GM12865 (cell line): ENCODE data around the gene NDUFA8.
A peak's percentile ranks its signal among the peaks of the same experiment; 100 is the strongest.

ENCODE experiments used
- DNase-seq: peaks from one replicate; pipeline ENCODE4 v3.0.0; 2010; ENCODE audit warnings: low read depth
- H3K4me3 ChIP-seq: 2 replicates; pipeline ENCODE4 v1.5.1; 2011; ENCODE audit warnings: mild to moderate bottlenecking, low read depth, low read length, control low read depth
- CTCF ChIP-seq: IDR thresholded peaks from 2 replicates; pipeline ENCODE4 v1.5.1; 2011; ENCODE audit warnings: low read length, control low read depth, low read depth, inconsistent platforms; ENCODE audit not compliant: insufficient read depth; ENCODE audit errors: missing control alignments

The NDUFA8 gene

GRCh38 chr9:122103985-122104384, 55.6 kb downstream of the NDUFA8 start:
- no peak for DNase-seq
- TF ChIP-seq CTCF, result no peak
- no peak overlapping the region for H3K4me3 ChIP-seq

- no peak for TF ChIP-seq CTCF
- DNase-seq, result no peak
- H3K4me3 ChIP-seq, result no peak overlapping the region
Measured at GRCh38 chr9:122102156-122102555, 57.4 kb downstream of the NDUFA8 start.

GRCh38 chr9:122100756-122101155, 58.8 kb downstream of the NDUFA8 start:
- H3K4me3 ChIP-seq, result no peak overlapping the region
- no peak for TF ChIP-seq CTCF
- no peak for DNase-seq

- DNase-seq, result peak; percentile 80
- TF ChIP-seq CTCF, result peak; percentile 78
- H3K4me3 ChIP-seq, result no peak overlapping the region
Measured at GRCh38 chr9:122099271-122099869, 60.2 kb downstream of the NDUFA8 start.

GRCh38 chr9:122097679-122098315, 61.8 kb downstream of the NDUFA8 start:
- H3K4me3 ChIP-seq, result no peak overlapping the region
- no peak for DNase-seq
- no peak for TF ChIP-seq CTCF

- TF ChIP-seq CTCF, result no peak
- no peak overlapping the region for H3K4me3 ChIP-seq
Measured at GRCh38 chr9:122096620-122097415, 62.8 kb downstream of the NDUFA8 start.

More at GRCh38 chr9:122096620-122097415, 62.8 kb downstream of the NDUFA8 start:
- DNase-seq, result no peak
